ENCODE results near the gene INPPL1.
A peak's percentile ranks its signal among the peaks of the same experiment; 100 is the strongest.

INPPL1 gene

DNA sequence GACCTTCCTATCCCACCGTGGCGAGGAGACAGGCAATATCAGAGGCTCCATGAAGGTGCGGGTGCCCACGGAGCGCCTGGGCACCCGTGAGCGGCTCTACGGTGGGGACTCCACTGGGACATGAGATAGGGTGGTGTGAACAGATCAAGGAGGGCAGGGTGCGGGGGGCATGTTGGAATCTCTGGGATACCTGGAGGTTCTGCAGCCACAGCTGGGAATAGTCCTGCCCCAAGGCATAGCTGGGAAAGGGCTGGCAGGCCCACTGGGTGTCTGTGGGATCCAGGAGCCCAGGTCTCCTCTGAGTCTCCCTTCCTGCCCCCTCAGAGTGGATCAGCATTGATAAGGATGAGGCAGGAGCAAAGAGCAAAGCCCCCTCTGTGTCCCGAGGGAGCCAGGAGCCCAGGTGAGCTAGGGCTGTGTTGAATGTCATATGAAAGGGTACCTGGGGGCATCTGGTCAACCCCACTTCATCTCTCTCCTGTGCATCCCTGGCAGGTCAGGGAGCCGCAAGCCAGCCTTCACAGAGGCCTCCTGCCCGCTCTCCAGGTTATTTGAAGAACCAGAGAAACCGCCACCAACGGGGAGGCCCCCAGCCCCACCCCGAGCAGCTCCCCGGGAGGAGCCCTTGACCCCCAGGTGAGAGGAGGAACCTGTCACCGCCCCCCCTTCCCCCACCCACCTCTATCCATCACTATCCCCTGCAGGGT lies 10.9 kb downstream of the INPPL1 start:
- Histone ChIP-seq H3K4me3 (IDR thresholded peaks at IDR 0.05; ENCODE audit: insufficient read depth, low read depth, low read length) (no peak overlapping the region), H3K27me3 (ENCODE audit: insufficient read depth, low read depth) (no peaks in the 10 kb centered on the region), H3K79me2 (ENCODE audit: insufficient read depth, low read depth) (no peaks in the 10 kb centered on the region), H3K27ac (no peak overlapping the region), H3K9ac (no peak overlapping the region), H4K20me1 (ENCODE audit: insufficient read depth) (no peaks in the 10 kb centered on the region), H3K4me2 (no peak overlapping the region), H3K4me1 (ENCODE audit: low read depth, poor library complexity, severe bottlenecking) (no peaks in the 10 kb centered on the region), H3K36me3 (ENCODE audit: insufficient read depth) (no peaks in the 10 kb centered on the region), H2AFZ (ENCODE audit: low read depth) (no peak overlapping the region)
- TF ChIP-seq, protein P1, sequence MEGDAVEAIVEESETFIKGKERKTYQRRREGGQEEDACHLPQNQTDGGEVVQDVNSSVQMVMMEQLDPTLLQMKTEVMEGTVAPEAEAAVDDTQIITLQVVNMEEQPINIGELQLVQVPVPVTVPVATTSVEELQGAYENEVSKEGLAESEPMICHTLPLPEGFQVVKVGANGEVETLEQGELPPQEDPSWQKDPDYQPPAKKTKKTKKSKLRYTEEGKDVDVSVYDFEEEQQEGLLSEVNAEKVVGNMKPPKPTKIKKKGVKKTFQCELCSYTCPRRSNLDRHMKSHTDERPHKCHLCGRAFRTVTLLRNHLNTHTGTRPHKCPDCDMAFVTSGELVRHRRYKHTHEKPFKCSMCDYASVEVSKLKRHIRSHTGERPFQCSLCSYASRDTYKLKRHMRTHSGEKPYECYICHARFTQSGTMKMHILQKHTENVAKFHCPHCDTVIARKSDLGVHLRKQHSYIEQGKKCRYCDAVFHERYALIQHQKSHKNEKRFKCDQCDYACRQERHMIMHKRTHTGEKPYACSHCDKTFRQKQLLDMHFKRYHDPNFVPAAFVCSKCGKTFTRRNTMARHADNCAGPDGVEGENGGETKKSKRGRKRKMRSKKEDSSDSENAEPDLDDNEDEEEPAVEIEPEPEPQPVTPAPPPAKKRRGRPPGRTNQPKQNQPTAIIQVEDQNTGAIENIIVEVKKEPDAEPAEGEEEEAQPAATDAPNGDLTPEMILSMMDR (conservative IDR thresholded peaks at IDR 0.05; ENCODE audit: low read depth, low read length), result no peak

DNA sequence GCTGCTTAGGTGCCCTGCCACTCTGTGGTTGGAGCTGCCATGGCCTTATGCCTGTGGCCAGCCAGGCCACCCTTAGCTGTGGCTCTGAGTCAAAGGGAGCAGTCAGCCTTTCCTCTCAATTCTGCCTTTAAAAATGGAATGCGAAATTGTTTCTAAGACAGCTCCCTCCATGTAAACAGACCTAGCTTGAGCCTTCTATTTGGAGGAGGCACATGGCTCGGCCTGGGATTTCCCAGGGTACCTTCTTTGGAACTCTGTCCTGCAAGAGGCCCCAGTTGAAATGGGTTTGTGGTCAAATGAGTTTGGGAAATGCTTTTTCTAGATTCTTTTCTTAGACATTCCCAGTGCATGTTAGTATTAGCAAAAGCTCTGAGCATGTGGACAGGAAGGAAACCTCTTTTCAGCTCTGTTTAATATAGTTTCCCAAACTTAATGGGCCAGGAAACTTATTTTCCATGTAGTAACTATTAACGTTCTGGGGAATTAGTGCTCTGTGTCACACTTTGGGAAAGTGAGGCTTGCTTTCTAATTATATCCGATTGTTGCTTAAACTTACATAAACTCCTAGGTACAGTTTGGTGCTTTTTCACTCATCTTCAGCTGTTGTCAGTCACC lies 11.6 kb downstream of the INPPL1 start:
- Histone ChIP-seq H3K27me3 (ENCODE audit: insufficient read depth, low read depth) (no peaks in the 10 kb centered on the region), H2AFZ (ENCODE audit: low read depth) (no peak overlapping the region), H3K4me1 (ENCODE audit: low read depth, poor library complexity, severe bottlenecking) (no peaks in the 10 kb centered on the region), H3K4me3 (IDR thresholded peaks at IDR 0.05; ENCODE audit: insufficient read depth, low read depth, low read length) (no peak overlapping the region), H3K27ac (peak overlapping the region; percentile 13; the same call in 1 of the 2 replicates), H3K4me2 (no peak overlapping the region), H3K9ac (no peak overlapping the region), H3K79me2 (ENCODE audit: insufficient read depth, low read depth) (no peaks in the 10 kb centered on the region), H3K36me3 (ENCODE audit: insufficient read depth) (no peaks in the 10 kb centered on the region), H4K20me1 (ENCODE audit: insufficient read depth) (no peaks in the 10 kb centered on the region)
- TF ChIP-seq, protein P1 (conservative IDR thresholded peaks at IDR 0.05; ENCODE audit: low read depth, low read length), result no peak

DNA sequence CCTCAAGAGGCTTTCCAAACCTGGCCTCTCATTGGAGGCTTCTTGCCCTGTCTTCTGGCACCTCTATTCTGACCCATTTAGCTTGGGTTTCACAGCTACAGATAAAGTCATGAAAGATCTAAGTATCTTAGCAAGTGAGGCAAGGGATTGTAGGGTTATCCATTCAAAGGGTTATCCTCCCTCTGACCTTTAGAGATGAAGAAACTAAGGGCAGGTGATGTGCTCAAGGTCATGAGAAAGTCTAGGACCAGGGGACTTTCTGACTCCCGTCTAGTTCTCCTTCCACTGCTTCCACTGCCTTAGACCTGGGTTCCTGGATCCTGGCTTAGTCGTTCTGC lies 12.2 kb downstream of the INPPL1 start:
- no peaks in the 10 kb centered on the region for H3K79me2 ChIP-seq (ENCODE audit: insufficient read depth, low read depth)
- no peaks in the 10 kb centered on the region for H3K4me1 ChIP-seq (ENCODE audit: low read depth, poor library complexity, severe bottlenecking)
- no peak overlapping the region for H3K4me2 ChIP-seq
- H3K27me3 ChIP-seq (ENCODE audit: insufficient read depth, low read depth), result no peaks in the 10 kb centered on the region
- no peak overlapping the region for H2AFZ ChIP-seq (ENCODE audit: low read depth)
- H3K27ac ChIP-seq, result peak overlapping the region; percentile 13; the same call in 1 of the 2 replicates
- TF ChIP-seq, protein P1 (conservative IDR thresholded peaks at IDR 0.05; ENCODE audit: low read depth, low read length), result no peak
- H3K36me3 ChIP-seq (ENCODE audit: insufficient read depth), result no peaks in the 10 kb centered on the region
- no peak overlapping the region for H3K9ac ChIP-seq
- no peaks in the 10 kb centered on the region for H4K20me1 ChIP-seq (ENCODE audit: insufficient read depth)
- no peak overlapping the region for H3K4me3 ChIP-seq (IDR thresholded peaks at IDR 0.05; ENCODE audit: insufficient read depth, low read depth, low read length)

DNA sequence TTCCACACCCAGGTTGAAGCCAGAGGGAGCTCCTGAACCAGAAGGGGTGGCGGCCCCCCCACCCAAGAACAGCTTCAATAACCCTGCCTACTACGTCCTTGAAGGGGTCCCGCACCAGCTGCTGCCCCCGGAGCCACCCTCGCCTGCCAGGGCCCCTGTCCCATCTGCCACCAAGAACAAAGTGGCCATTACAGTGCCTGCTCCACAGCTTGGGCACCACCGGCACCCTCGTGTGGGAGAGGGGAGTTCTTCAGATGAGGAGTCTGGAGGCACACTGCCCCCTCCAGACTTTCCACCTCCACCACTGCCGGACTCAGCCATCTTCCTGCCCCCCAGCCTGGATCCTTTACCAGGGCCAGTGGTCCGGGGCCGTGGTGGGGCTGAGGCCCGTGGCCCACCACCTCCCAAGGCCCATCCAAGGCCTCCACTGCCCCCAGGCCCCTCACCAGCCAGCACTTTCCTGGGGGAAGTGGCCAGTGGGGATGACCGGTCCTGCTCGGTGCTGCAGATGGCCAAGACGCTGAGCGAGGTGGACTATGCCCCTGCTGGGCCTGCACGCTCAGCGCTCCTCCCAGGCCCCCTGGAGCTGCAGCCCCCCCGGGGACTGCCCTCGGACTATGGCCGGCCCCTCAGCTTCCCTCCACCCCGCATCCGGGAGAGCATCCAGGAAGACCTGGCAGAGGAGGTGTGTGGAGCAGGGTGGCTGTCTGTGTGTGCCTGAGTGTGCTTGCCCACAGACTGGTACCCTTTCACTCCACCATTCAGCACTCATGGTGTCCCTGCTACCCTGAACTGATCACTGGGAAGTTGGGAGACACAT lies 12.8 kb downstream of the INPPL1 start:
- Histone ChIP-seq H3K4me3 (IDR thresholded peaks at IDR 0.05; ENCODE audit: insufficient read depth, low read depth, low read length) (no peak overlapping the region), H3K4me1 (ENCODE audit: low read depth, poor library complexity, severe bottlenecking) (no peaks in the 10 kb centered on the region), H3K36me3 (ENCODE audit: insufficient read depth) (no peaks in the 10 kb centered on the region), H3K27ac (no peak overlapping the region), H2AFZ (ENCODE audit: low read depth) (no peak overlapping the region), H3K4me2 (no peak overlapping the region), H3K27me3 (ENCODE audit: insufficient read depth, low read depth) (no peaks in the 10 kb centered on the region), H3K79me2 (ENCODE audit: insufficient read depth, low read depth) (no peaks in the 10 kb centered on the region), H4K20me1 (ENCODE audit: insufficient read depth) (no peaks in the 10 kb centered on the region), H3K9ac (no peak overlapping the region)
- TF ChIP-seq, protein P1 (conservative IDR thresholded peaks at IDR 0.05; ENCODE audit: low read depth, low read length), result no peak
